GM21447 (cell line): Measurements from ENCODE around the gene UBXN10.

ENCODE experiments used
- ATAC-seq: cut with Tn5 transposase; IDR thresholded peaks from one replicate; pipeline ENCODE4 v1.9.1; 2021; ENCODE audit not compliant: unreplicated experiment

The UBXN10 gene

DNA sequence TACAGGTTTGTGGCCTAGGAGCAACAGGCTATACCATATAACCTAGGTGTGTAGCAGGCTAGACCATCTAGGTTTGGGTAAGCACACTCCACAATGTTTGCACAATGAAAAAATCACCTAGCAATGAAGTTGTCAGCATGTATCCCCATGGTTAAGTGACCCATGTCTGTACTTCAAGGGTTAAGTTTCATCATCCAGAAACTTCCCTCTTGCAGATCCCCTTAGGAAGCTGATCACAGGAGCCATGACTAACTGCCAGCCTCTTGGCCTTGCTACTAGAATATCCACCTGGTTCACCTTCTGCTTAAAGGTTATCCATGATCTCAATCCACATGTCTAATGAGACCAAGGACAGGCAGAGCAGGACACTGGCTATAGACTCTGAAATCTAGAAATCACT is 3.5 kb upstream of the UBXN10 start:
- ATAC-seq: no peak

DNA sequence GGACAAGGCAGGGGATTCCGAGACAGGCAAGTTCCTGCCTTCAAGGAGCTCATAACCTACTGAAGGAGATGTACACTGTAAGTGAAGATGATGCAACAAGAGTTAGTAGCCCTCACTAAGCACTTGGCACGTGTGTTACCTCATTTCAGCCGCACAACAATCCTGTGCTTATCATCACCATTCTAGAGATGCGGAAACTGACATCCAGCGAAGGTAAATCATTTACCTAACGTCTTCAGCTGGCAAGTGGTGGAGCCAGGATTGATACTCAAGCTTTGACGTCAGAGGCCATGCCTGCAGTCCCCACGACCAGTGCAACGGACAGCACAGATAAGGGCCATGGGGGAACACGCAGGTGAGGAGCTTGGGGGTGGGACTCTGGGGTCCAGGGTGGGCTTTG is 2.9 kb upstream of the UBXN10 start:
- no peak for ATAC-seq

DNA sequence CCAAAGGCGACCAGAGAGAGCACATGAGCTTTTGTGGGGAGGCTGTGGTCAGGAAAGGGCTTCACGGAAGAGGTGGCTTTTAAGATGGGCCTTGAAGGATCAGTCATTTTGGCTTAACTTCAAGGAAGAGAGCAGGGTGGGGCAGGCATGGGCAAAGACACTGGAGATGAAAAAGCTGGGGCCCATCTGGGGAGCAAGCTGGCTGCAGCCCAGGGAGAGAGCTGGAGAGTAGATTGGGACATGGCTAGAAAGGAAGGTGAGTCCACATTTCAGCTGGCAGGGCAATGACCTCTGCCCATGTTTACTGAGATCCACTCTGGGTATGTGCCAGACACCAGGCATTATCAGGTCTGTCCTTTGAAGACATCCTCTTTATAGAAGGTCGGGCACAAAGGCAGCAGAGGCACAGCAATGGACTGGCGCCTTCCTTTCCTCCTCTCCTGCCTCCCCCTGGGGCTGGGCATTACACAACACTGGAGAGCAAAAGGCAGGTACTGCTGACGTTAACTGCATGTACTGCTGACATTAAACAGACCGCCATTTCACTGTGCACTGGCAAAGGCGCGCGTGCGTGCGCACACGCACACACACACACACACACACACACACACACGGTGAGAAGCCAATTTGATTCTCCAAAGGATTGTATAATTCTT is 2.2 kb upstream of the UBXN10 start:
- ATAC-seq: no peak

DNA sequence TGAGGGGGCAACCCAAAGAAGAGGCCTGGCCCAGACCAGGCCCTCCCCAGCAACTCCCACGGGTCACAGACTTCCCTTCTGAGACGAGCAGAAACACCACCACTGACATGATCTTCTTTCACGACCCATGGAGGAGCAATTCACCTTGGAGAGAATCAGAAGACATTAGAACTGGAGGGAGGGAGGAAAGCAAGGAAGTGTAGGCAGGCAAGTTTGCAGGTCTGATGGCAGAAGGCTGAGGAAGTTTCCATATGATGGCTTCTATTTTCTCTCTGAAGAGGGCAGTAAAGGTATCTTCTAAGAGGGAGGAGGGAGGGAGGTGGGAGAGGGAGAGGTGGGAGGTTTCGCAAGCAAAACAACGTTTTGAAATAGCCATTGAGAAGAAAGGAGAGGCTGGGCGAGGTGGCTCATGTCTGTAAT is 1.4 kb upstream of the UBXN10 start:
- no peak for ATAC-seq

DNA sequence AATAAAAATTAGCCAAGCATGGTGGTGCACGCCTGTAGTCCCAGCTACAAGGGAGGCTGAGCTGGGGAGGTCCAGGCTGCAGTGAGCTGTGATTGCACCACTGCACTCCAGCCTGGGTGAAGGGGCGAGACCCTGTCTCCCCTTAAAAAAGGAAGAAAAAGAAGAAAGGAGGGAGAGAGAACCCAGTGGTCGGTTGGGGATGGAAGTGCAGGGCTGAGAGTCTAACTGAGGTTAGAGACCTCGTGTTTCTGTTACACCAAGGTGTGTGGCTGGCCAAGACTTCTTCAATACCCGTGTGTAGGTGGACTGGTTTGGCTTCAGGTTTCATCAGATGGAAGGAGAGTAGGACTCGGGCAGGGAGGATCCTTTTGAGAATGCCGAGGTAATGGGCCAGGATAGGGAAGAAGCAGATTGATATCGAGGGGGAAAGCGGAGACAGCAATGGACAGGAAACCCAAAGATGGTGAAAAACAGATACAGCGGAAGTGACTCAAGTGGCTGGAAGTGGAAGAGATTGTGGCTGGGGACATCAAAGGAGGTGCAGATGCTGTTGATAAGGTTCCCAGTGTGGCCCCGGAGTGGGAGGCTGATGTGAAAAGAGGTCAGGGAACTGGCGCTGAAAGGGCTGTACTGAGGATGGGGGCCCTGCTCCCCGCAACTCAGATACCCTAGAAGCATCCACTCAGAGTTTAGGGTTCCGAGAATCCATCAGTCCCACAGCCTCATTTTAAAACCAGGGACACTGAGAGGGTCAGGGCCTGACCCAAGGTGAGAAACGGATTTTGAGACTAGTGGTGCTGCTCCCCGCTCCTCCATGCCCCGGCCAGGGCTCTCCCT is 681 bp upstream of the UBXN10 start:
- no peak for ATAC-seq

DNA sequence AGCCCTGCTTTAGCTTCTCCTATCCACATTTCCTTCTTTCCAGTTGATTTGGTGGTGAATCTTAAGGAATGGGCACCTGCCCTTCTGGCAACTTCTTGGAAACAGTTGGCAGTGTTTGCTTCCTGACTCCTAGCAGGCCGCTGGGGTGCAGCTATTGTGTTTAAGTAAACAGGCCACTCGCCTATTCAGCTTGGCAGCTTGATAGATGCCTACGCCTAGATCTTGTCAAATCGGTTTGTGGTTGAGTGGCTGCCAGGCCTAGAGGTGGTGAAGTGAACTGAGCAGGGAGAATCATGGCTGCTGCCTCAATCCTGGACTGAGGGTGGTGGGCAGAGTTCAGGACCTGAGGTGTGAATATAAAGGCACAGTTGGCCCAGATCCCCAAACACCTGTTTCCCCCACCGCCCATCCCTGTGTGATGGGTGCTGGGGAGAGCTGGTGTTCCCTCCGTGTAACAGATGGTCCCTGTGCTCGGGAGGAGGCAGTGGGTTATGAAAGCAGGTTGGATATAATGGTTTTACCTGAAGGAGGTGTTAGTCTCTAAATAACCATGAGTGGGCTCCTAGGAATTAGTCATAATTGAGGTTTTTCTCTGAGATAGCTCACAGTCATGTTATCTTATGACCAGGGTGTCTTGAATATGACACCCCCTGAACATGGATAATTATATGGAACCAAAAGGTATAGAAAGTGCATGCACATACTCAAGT is 1.4 kb downstream of the UBXN10 start:
- ATAC-seq: no peak

DNA sequence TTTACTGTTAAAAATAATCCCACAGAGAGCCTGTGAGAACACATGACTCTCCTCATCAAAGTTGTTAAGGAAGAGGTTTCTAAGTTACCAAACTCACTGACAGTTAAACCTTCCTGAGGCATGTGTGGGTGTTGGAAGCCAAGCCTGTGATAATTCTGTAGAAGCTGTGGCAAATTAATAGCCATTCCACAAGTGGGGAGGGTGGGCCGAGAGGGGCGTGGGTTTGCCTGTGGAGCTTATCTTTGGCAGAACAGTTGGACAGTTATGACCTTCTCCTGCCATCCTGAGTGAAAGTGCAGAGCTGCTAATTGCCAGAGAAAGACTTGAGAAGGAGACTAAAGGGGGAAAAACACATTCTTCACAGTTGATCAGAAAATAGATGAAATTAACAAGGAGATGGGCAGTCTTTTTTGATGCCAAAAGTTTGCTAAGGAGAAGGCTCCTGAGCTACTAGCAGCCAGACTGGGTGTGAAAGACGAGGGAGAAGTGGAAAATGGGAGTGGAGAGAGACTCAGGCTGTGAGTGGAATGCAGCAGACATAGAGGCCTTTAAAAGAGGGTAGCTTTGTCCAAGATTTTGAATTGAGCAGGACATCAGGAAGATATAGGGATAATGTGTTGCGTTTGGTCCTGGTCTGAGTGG is 2.0 kb downstream of the UBXN10 start:
- no peak for ATAC-seq

DNA sequence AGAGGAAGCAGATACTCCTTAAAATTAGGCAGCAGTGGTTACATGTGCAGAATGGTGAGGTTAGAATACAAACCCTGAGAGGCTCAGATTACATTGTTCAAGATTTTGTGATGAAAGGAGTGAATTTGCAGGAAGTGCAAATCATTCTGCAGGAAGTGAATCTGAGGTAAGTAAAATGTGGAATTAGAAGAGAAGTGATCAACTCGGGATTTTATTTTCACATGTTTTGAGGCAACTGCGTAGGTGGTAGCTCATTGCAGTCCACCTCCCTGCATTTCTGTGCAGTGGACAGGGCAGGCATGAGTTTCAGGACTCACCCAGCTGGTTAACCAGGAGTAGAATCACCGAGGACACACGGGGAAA is 2.5 kb downstream of the UBXN10 start:
- ATAC-seq: no peak

DNA sequence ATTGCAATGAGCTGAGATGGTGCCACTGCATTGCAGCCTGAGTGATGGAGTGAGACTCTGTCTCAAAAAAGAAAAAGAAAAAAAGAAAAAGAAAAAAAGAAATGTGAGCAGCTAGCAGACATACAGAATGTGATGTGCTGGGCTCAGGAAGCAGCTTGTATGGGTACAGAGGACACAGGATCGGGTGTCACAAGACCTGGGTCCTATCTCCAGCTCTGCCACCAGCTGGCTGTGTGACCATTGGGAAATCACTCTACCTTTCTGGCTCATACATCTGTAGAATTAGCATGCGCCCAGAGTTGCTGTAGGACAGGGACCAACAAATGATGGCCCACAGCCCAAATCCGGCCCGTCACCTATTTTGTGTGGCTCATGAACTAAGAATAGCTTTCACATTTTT is 3.8 kb downstream of the UBXN10 start:
- ATAC-seq: no peak

DNA sequence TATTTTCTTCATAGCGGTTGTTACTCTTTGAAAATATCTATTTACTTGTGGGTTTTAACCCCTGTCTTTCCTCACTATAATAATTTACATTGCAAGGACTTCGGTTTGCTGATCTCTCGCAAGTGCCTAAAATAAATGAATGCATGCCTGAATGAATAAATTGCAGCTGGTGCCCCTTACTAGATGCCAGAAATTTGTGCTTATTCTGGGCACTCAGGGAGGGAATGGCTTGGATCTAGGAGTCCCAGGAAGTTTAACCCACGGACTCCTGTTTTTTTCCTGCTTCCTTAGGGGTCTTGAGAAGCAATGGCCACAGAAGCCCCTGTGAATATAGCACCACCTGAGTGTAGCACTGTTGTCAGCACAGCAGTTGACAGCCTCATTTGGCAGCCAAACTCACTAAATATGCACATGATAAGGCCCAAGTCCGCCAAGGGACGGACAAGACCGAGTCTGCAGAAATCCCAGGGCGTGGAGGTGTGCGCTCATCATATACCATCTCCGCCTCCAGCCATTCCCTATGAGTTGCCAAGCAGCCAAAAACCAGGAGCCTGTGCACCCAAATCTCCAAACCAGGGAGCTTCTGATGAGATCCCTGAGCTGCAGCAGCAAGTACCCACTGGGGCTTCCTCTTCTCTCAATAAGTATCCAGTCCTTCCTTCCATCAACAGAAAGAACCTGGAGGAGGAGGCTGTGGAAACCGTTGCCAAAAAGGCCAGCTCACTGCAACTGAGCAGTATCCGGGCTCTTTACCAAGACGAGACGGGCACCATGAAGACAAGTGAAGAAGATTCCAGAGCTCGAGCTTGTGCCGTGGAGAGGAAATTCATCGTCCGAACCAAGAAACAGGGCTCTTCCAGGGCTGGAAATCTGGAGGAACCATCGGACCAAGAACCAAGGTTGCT is 4.6 kb downstream of the UBXN10 start:
- ATAC-seq: no peak

DNA sequence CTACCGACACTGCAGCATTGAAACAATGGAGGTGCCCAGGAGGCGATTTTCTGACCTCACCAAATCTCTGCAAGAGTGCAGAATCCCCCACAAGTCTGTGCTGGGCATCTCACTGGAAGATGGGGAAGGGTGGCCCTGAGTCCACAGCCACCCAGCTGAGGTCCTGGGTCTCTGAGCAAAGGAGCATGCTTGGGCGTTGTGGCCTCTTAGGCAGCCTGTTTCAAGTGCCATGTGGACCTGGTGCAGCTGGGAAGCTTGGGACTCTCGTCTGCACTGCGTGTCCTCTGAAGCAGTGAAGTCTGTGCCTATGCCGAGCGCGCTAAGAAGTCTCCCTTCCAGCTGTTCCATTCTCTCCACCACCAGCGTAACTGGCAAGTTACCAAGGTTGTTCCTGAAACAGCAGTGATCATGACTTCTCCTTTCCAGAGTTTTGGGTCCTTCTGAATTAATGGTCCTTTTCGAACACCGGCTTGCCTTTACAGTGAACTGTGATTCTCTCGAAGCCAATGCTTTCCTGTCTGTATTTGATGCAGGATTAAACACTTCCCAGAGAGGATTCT is 5.5 kb downstream of the UBXN10 start:
- no peak for ATAC-seq

DNA sequence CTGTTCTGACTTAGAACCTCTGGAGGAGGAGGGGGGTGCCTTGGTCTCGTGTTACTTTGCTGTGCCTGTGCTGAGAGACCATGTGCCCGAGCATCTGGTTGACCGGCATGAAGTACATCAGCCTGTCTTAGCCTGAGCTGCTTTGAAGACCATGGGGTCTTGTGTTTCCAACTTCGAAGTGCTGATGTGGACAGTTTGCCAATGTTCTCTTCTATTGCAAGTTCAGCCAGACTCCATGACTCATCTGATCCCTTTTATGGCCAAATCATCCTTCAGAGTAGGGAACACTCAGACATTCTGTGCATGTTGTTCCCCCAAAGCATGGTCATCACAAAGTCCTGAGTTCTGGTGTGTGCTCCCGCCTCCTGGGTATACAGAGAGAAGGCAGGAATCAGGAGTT is 6.5 kb downstream of the UBXN10 start:
- ATAC-seq: no peak

DNA sequence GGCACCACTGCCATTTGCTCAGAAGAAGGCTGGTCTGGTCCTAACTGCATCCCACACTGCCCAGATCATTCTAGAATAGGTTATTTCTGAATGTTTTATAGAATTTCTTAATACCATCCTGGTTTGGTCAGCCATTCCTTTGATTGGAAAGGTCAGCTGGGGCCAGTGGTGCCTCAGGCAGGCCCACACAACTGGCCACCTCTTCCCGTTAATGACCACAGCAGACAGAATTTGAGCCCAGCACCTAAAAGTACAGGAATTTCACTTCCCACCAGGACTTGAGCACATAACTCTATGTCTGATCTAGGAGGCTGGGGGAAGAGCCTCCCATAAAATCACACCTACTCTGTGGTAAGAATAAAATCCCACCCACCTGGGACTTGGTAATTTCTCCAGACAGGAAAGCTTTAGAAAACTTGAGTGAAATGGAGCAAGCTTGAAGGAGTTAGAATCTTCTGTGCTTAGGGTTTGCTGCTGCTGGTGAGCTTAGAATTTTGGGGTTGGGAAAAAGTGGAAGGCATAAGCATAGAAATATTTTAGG is 7.0 kb downstream of the UBXN10 start:
- ATAC-seq: no peak

DNA sequence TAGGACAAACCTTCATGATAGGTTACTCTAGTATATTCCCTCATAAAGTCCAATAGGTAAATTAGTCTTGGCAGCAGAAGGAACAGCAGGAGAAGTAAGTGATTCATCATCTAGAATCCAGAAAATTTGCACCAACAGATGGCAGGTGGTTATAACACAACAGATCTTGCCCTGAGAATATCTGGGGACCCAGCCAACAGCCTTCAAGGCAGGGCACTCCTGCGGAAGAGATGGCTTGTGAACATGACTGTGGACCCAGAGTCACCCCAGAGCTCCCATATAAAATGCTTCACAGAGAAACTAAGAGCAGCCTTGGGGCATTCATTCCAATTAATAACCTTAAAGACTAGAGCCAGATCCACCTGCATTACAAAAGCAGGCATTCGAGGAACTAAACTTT is 8.3 kb downstream of the UBXN10 start:
- no peak for ATAC-seq

DNA sequence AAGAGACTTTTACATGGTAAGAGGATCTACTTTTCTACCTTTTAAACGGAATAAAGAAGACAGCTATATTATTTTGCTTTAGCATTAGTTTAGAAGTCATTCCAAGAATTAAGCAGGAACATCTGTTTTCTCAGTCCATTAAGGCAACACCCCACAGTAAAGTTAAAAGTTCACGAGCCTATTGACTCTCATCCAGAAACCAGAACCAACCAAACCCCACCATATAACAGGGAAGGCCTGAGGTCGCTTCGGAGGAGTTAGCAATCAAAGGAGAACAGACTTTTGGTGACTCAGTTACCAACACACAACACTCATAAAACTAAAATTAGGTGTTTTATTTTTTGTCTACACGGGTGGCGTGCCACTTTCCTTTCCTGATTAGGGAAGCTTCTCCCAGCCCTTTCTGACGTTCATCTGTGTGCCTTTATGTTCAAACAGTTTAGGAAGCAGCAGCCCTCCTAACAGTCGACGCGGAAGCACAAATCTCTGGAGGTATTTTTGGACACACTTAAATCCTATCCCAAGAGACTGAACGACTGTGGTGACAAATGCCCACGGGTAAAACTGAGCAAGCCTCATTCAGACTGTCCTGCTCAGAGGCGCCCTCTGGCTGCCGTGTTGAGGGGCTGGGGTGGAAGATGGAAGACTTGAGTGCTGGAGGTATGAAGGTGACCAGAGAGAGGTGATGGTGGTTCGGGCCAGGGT is 9.0 kb downstream of the UBXN10 start:
- ATAC-seq: no peak

DNA sequence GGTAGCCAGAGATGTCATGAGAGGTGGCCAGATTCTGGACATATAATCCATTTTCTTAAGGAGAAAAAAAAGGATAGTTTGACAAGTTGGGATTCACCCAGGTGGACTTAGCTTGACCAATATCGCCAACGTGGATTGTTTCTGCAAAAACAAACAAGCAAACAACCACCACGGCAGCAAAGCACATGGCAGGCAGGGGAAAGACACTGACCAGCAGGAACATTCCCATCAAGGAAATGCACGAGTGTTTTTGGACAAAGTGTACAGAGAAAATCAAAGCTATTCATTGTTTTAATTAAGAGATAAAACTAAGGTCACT is 9.5 kb downstream of the UBXN10 start:
- no peak for ATAC-seq

DNA sequence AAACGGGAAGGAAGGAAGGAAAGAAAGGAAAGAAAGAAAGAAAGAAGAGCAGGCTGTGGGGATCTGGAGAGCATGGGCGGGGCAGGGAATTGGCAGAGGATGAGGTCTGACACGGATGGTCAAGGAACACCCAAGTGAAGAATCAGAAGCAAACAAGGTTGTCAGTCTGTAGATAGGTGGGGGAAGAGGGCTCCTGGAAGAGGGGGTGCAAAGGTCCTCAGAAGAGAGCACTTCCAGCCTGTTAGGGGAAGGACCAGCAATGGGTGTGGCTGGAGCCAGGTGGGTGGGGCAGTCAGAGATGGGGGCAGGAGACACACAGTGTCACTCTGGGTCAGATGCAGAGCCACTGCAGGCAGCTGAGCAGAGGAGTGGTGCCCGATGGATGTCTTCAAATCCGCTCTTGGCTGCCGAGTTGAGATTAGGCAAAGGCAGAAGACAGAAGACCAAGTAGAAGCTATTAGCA is 11.5 kb downstream of the UBXN10 start:
- ATAC-seq: no peak

DNA sequence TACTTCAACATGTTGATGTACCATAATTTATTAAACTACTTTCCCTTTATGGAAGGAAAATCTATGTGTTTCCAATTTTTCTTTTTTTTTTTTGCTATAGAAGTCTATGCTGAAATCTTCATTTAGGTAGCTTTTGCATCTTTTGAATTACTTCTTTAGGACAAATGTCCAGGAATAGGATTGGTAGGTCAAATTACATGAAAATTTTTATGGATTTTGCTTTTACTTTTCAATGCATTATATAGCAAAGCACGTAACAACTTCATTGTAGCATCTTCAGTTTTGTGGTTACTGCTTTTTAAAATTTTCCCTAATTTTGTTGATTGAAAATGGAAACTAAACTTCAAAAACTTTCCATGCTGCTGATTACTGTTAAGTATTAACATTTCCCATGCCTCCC is 12.4 kb downstream of the UBXN10 start:
- ATAC-seq: no peak

DNA sequence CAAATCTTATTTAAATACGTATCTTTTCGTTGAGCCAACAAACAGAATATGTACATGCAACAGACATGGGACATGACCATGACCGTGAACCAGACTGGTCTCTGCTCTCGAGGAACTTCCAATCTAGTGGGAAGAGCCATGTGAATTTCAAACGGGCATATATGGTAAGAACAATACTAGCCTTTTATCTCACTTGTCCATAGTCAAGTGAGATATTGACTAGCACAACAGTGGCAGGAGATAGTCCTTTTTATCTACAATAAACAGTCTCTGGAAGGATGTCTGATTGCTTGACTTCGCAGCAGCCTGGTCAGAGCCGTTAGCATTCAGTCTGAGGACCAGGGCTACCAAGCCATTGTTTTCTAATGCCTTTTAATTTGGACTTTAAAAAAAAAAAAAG is 13.0 kb downstream of the UBXN10 start:
- ATAC-seq: no peak
